HFF-Myc (cell line): ENCODE measurements around the gene PROM2.
A peak's percentile ranks its signal among the peaks of the same experiment; 100 is the strongest.

Experiments used
- DNase-seq: peaks from one replicate; pipeline ENCODE4 v3.0.0-alpha.2; 2011; ENCODE audit warnings: low read depth; ENCODE audit errors: extremely low read depth
- H3K4me3 ChIP-seq: replicated peaks from 2 replicates; pipeline ENCODE4 v1.5.1; 2011; ENCODE audit warnings: low read depth, mild to moderate bottlenecking, control low read depth, low read length
- CTCF ChIP-seq: IDR thresholded peaks from 2 replicates; pipeline ENCODE4 v1.5.1; 2012; ENCODE audit warnings: mild to moderate bottlenecking, low read depth, low read length, control low read depth; ENCODE audit errors: missing control alignments

Gene PROM2

GRCh38 chr2:95311815-95312542 lies 37.7 kb downstream of the PROM2 start:
- no peak for TF ChIP-seq CTCF
- DNase-seq, result no peak
- H3K4me3 ChIP-seq, result no peak overlapping the region

GRCh38 chr2:95312543-95313201 lies 38.4 kb downstream of the PROM2 start:
- H3K4me3 ChIP-seq, result no peak overlapping the region
- no peak for DNase-seq
- no peak for TF ChIP-seq CTCF

- H3K4me3 ChIP-seq, result no peak overlapping the region
- no peak for DNase-seq
- TF ChIP-seq CTCF, result no peak
Observed at GRCh38 chr2:95313296-95314131, 39.3 kb downstream of the PROM2 start.

- H3K4me3 ChIP-seq, result no peak overlapping the region
- no peak for TF ChIP-seq CTCF
- no peak for DNase-seq
Observed at GRCh38 chr2:95314598-95314963, 40.3 kb downstream of the PROM2 start.

- DNase-seq, result no peak
- H3K4me3 ChIP-seq, result no peak overlapping the region
- TF ChIP-seq CTCF, result peak; percentile 68
Observed at GRCh38 chr2:95314964-95315611, 40.8 kb downstream of the PROM2 start.

GRCh38 chr2:95315801-95316411 lies 41.7 kb downstream of the PROM2 start:
- TF ChIP-seq CTCF, result no peak
- no peak overlapping the region for H3K4me3 ChIP-seq
- no peak for DNase-seq
